RPMI7951 (cell line): ENCODE results near the gene TET1. TPM values are rescaled to one million over a fixed set of nuclear protein-coding genes. Genes with fewer than 3 reads are reported as not detected.
"Not testable (repeated sequence)": the region's sequence is repeated elsewhere in the genome, so short reads cannot be mapped to it uniquely, and the experiment has no call there.

Source experiments
- DNase-seq: peaks from one replicate; pipeline ENCODE4 v3.0.0-alpha.2; 2012; ENCODE audit warnings: low read depth
- total RNA-seq: library from RNA; depleted of rRNA; stranded (reverse); fragments of >200 nt; shearing (Covaris generic); gene quantifications from 2 replicates; pipeline ENCODE4 v1.2.3, GENCODE V29; 2014; rRNA removed

Gene TET1
- 4.1 and 6.1 TPM in 2 replicates for total RNA-seq

DNA sequence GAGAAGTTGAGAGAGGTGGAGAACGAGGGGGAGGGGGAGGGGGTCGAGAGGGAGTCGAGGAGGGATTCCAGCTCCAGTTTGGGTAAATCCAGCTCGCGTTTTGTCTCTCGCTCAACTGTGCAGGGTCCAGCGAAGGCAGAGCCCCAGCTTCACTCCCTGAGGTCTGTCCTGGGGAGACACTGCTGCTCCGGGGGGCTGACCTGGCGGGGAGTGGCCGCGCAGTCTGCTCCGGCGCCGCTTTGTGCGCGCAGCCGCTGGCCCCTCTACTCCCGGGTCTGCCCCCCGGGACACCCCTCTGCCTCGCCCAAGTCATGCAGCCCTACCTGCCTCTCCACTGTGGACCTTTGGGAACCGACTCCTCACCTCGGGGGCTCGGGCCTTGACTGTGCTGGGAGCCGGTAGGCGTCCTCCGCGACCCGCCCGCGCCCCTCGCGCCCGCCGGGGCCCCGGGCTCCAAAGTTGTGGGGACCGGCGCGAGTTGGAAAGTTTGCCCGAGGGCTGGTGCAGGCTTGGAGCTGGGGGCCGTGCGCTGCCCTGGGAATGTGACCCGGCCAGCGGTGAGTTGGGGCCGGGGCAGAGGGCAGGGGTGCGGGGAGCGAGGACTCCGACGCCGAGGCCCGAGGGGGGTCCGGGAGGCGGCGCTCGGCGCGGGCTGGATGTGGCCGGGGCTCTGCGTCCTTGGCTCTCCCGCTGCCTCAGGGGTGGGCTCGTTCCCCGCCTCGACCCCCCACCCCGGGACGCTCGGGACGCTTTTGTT, at the start of gene TET1:
TET1 (plus strand) TSS at position 152 of the 757 bp plus-strand sequence. CDS start 12,002 bp downstream, outside the sequence.
- peak; percentile 72 for DNase-seq

DNA sequence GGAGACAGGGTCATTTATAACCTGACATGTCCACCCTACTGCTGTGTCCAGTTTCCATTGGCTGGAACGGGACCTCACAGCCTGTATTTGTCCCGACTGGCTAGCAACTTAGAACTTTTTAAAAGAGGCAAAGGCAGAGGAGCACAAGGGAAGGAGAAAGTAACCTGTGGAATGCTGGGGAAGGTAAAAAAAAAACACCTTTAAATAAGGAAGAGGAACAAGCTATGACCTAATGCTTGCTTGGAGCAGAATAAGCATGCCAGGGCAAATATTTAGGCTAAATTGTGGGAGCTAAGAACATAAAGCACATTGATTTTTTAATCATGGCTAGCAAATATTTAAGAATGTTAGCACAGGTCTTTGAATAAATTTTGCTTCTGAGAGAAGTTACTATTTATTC, 43.9 kb upstream of the TET1 start:
- not testable (repeated sequence) for DNase-seq

DNA sequence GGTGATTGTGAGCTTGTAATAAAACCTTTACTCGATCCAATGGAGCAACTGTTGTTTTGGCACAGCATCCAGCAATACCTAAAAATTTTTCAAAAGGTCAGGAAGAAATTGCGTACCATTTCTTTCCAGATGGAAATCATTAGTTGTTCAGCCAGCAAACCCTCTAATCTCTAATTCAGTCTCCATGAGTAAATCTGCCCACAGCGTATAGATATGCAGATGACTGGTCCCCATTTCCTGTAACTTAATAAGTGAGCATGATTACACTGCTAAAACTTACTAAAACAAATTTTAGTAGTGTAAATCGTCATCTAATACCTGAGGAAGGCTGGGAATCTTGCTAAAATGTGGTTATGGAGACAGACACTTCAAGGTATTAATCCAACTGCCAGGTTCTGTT, 43.4 kb upstream of the TET1 start:
- DNase-seq, result no peak

DNA sequence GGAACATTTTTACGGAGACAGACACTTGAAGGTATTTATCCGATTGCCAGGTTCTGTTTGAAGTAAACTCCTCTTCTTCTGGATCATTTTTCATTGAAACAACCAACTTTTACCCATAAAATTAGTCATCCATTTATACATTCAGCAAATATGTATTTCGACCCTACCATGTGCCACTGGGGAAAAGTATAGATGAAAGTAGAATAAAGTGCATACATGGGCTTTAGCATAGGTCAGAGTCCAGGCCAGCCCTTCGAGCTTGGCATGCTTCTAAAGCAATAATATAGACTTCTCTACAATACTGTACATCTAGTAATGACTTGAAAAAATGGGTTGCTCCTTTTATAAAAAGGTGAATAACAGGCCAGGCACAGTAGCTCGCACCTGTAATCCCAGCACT, 42.9 kb upstream of the TET1 start:
- DNase-seq, result no peak

DNA sequence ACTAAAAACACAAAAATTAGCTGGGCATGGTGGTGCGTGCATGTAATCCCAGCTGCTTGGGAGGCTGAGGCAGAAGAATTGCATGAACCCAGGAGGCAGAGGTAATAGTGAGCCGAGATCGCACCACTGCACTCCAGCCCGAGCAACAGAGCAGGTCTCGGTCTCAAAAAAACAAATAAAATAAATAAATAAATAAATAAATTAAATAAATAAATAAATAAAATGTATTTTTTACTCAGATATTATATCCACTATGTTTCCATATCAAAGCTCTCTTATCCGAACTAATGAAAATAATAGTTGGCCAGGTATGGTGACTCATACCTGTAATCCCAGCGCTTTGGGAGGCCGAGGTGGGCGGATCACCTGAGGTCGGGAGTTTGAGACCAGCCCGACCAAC, 41.5 kb upstream of the TET1 start:
- not testable (repeated sequence) for DNase-seq

DNA sequence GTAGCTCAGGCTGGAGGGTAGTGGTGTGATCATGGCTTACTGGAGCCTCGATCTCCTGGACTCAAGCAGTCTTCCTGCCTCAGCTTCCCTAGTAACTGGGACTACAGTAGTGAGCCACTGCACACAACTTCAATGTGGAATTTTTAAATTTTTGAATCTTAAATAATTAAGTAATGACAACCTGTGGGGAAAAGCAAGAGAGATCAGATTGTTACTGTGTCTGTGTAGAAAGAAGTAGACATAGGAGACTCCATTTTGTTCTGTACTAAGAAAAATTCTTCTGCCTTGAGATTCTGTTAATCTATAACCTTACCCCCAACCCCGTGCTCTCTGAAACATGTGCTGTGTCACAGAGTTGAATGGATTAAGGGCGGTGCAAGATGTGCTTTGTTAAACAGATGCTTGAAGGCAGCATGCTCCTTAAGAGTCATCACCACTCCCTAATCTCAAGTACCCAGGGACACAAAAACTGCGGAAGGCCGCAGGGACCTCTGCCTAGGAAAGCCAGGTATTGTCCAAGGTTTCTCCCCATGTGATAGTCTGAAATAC, 34.6 kb upstream of the TET1 start:
- DNase-seq, result not testable (repeated sequence)

DNA sequence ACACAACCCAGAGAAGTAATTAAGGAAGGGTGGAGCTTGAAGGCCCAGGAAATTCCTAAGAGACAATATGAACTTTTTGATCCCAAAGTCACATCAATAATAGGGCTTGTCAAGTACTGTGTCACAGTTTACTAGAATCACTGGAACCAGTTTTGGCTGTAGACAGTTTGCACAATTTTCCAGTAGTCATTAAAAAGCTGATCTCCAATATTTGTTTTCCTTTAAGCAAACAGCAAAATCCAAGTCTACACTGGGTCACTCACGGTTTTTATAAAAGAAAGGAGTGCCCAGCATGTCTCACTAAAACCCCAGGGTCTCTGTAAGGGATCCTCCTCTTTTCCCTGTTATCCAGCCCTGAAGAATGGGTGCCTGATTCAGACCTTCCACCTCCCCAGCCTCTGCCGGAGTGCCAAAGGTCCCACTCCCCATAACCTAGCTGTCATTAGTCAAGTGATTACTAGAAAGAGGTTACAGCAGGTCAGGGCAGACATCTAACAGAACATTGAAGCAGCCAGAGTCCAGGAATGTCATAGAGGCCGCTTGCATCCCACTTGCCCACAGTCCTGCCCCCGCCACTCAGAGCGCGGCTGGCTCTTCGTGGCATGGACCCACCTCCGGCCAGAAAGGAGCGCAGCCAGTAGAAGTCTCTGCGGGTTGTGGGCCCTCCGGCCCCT, 33.4 kb upstream of the TET1 start:
- DNase-seq, result no peak

DNA sequence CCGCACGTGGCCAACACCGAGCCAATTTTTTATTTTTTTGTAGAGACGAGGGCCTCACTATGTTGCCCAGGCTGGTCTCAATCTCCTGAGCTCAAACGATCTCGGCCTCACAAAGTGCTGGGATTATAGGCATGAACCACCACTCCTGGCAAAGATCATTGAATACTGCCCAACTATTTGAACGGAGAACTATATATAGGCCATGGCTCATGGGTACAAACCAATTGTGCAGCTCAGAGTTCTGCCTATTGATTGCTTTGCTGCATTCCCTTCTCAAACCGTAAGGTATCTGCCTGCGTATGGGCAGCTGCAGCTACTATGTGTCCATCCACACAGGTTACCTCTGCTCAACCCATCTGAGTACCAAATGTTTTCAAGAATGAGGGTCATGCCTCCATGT, 23.2 kb upstream of the TET1 start:
- DNase-seq, result no peak

DNA sequence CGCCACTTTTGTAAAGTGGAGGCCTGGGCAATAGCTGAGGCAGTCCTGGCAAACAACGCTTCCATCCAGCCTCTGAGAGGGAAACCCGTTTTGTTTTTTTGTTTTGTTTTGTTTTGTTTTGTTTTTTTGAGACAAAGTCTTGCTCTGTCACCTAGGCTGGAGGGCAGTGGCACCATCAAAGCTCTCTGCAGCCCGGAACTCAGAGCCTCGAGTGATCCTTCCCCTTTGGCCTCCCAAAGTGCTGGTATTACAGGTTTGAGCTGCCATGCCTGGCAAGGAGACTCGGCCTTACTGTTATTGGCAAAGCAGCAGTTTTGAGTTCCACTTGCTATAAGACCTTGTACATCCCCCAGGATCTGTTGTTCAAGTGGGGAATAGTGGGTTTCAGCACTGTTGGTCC, 22.3 kb upstream of the TET1 start:
- DNase-seq, result no peak

DNA sequence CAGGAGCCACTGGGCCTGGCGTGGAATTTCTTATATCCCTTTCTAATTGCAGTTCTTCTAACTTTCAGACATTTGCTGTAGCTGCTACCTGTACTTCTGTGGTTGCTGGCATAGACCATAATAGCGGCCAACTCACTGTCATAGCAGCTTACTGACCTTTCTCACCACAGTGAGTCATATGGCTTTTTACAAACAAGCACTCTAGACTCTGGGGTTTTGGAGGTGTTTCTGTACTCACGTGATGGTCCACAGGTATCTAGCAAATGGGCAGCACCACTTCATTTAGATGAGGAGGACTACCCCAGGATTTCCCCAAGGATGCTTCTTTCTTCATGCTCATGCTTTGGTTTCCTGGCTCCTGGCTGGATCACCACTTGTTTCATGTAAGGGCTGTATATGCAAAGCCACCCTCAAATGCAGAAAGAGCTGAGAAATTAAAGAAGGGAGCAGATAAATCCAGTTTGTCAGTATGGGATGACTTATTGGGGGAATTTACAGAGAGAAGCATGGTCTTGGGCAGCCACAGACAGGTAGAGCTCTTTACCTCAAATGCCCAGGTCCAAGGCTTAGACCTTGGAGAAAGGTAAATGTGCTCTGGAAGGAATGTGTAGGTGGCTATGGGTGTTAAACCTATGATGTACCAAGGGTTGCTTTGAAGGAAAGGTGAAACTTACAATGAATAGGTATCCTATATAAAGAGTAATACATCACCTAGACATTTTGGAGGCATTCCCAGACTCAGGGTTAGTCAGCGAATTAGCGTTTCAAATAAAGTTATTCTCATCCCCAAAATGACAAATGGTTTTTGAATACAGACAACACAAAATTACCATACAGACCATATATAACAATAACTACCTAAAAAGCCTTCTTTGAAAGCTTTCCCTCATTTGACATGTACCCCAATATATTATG, 16.9 kb upstream of the TET1 start:
- DNase-seq, result peak; percentile 48

DNA sequence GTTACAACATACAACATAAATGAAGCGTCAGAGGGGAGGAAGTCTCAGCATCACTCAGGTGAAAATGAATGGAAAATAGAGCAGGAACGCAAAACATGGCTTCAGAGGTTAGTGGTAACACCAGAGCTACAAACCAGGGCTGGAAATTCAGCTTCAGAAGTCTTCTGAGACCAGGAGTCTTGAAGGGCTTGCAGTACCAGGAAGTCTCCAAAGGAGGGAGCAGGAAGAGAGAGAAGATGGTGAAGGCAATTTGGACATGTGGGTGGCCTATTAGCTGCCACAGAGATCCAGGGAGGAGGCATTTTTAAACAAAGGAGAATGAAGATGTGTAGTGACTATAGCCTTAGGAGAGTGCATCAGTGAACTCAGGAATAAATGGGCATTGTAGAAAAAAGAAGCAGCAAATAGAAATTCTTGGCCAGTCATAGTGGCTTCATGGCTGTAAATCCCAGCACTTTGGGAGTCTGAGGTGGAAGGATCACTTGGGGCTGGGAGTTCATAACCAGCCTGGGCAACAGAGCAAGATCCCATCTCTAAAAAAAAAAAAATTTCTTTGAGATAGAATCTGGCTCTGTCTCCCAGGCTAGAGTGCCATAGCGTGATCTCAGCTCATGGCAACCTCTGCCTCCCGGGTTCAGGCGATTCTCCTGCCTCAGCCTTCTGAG, 9.3 kb upstream of the TET1 start:
- DNase-seq, result peak; percentile 76

DNA sequence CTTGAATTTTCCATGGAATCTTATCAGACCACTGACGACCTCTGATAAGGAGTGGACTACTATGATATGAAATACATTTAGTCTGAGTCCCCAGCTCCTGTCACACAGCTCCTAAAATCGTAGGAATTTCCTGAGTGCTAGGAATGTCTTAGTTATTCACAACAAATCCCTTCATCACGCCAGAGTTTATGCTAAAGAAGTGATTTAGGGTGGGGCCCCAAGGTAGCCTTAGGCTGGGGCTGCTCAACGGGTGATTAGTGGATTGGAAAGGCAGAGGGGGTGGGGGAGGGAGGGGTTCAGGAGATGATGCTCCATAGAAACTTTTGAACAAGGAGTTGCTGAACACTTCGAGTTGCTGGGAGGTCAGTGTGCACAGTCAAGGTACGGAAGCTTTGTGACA, 7.0 kb upstream of the TET1 start:
- DNase-seq, result no peak

DNA sequence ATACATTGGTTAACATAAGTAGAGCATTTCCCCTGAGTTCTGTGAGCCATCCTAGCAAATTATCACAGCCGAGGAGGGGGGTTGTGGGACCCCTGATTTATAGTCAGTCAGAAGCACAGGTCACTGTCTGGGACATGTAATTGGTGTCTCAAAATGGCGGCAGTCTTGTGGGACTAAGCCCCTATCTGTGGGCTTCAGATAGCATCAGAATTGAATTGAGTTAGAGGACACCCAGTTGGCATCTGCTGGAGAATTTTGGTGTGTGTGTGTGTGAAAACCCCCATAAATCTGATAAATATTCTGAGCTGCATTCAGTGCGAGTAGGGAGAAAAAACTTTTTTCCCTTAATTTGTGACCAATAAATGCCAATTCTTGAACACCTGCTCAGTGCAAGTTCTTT, 6.5 kb upstream of the TET1 start:
- no peak for DNase-seq

DNA sequence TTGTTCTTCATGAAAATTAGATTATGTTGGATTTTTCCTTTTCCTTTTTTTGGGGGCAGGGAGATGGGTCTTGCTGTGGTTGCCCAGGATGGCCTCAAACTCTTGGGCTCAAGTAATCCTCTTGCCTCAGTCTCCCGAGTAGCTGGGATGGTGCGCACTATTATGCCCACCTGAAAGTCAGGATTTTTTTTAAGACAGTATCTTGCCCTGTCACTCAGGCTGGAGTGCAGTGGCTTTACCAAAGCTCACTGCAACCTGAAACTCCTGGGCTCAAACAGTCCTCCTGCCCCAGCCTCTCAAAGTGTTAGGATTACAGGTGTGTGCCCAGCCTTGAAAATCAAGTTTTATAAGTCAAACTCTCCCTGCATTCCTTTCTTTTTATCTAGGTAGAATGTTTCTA, 1.7 kb upstream of the TET1 start:
- DNase-seq, result no peak

DNA sequence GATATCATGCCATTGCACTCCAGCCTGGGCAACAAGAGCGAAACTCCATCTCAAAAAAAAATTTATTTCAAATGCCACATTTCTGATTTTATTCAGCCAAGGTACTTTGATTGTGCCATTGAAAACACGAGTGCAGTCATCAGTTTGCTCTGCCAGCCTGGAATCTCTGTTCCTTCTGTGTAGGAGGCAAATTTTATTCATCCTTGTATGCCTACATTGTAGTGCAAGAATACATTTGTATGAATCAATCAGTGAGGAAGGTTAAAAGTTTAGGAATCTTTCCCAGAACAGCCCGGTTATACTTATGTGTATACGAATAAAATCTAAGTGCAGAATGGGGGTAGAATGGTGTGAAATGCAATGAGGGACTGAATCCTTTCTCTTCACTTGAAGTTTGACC, 886 bp upstream of the TET1 start:
- DNase-seq, result no peak

DNA sequence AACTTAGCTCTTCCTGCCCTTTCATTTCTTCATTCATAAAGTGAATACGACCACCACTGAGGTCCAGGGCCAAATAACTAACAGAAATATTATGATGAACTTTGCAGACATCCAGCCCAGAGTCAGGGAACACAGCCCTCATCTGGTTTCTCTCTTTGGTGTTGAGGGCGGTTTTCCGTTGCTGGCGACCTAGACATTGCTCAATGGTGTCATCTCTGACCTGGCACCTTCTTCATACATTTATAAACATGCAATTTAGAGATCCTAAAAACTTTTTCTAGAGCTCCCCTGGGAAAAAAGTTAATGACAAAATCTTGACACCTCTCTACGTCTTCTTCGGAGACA, 324 bp upstream of the TET1 start:
- no peak for DNase-seq

DNA sequence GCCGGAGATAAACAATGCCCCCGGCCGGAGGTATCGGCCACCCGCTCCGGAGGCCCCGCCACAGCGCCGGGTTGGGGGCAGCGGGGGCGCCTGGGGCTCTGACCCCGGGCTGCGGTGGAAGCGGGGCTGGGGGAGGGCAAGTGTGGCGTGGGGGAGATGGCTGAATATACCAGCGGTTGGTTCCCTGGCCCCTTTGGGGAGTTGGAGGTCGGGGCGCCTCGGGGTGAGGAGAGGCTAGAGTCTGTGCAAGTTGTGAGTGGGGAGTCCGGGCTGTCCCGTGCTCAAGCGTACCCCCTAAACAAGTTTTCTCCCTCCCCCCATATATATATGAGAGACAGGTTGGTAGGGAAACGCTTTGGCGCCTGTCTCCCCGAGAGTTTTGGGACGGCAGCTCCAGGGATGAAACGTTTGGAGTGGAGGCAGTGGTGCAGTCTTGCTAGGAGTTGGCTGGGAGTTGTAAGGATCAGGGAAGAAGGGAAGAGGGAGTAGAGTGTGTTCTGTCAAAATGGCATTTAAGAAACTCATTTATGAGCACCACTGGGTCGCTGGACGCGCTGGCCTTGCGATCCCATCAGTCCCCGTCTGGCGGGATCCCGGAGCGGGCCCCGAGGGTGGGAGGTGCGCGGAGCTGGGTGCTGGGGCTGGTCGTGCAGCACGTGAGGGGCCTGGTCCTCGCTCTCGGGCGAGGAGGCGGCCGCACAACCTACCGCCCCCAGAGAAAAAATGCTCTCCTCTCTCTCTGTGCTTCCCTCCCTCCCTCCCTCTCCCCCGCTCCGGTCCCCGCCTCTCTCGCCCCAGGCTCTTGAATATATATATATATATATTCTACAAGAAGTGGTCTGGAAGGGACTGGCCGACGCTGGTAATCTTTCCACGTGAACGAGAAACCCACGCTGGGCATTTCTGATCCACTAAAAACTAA, 1.1 kb downstream of the TET1 start:
- peak; percentile 45 for DNase-seq

DNA sequence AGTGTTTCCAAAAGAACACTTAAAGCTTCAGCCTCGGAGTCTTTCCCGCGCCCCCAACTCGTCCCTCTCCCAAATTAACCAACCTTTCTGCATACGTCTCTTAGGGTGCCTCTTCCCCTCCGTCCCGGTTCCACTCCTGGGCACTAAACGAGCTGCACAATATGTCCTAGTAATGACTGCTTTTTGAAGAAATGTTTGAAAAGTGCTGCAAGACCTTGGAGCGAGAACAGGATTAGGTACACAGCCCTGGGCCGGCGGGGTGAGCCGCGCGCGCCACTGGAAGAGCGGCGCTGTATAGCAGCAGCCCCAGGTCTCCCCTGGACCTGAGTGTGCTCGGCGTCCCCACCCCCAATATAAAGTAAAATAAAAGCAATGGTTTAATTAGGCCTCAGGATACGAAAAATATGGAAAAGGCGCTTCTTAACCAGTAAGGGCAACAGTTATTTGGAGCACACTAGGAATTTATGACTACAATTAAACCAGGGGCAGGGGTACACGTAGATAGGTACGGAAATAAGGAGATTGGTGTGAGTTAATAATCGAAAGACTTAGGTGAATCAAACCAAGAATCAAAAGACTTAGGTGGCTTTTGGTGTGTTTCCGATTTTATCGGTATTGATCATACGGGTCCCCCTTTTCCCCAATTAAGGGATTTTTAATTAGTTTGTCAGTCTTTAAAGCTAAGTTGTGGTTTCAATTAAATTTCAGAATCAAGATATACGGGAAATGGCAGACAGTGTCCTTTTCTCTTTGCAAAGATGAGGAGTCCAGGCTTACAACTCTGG, 1.9 kb downstream of the TET1 start:
- no peak for DNase-seq

DNA sequence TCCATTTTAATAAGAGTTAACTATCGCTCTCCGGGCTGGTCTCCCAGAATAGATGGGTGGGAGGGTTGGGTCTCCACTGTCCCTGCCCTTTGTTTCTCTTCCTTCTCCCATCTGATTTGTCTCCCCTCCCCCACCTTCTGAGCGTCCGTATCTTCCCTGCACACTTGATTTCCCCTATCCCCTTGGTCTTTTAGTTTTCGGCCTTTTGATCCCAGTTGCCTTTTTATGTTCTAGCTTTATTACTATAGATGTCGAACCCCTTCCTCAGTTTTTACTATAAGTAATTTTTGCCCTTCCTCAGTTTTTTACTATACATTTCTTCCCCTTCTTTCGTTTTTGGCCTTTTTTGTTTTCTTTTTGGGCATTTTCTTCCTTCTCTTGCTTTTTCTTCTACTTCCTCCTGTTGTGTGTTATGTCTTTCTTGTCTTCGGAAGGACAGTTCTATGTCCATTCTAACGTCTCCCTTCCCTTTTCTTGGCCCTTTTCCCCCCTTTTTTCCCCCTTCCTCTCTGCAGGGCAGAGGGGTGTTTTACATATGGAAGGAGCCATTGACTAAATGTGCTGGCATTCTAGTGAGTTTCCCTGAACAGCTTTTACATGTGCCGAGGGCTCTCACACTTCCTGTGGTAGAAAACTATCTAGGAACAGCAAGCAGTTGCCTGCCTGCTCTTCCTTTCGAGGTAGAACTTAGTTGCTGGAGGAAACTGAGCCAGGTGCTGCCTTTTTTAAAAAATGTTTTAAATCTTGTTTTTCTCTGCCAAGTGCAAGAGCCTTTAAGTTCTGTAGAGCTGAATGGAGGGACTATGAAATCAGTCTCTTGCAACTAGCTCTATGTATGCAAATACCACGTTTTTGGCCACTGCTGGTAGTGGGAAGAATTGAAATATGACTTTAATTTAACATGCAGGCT, 2.8 kb downstream of the TET1 start:
- peak; percentile 54 for DNase-seq
